ENCODE results near the gene PDZRN3. TPM values are rescaled to one million over a fixed set of nuclear protein-coding genes. Genes with fewer than 3 reads are reported as not detected.

PDZRN3 gene
- total RNA-seq, 2 donors from 2014 or later, result 6.1 to 10.4 TPM

- H3K9me3 ChIP-seq (ENCODE audit: control insufficient read depth, low read length), result no peaks in the 10 kb centered on the region
- H3K9me3 Mint-ChIP-seq, result no peaks in the 10 kb centered on the region
- H3K4me1 ChIP-seq (ENCODE audit: control insufficient read depth, insufficient read depth, low read length), result no peaks in the 10 kb centered on the region
- H3K4me3 Mint-ChIP-seq, result no peak overlapping the region
- H3K4me1 Mint-ChIP-seq, result peaks cover 10% of the 10 kb centered on the region
- DNase-seq, result no peak
- H3K36me3 Mint-ChIP-seq (ENCODE audit: low read depth), result no peaks in the 10 kb centered on the region
- H3K36me3 ChIP-seq (ENCODE audit: control insufficient read depth, insufficient read depth, low read length), result peaks cover 5% of the 10 kb centered on the region
- H3K4me3 ChIP-seq (ENCODE audit: low read length), result no peak overlapping the region
- no peak overlapping the region for H3K9ac ChIP-seq (ENCODE audit: extremely low read depth, low read length, poor library complexity, severe bottlenecking)
- H3K27ac Mint-ChIP-seq, result no peak overlapping the region
- 93 to 94% methylated on average over 3 to 4 of the region's 4 CpGs for WGBS, 2 experiments (ENCODE audit: insufficient coverage in 1 of 2, insufficient read length in 1 of 2)
- H3K27me3 ChIP-seq (ENCODE audit: control insufficient read depth, insufficient read depth, low read length, poor library complexity, severe bottlenecking), result no peaks in the 10 kb centered on the region
- no peak for TF ChIP-seq CTCF (conservative IDR thresholded peaks at IDR 0.05)
- no peak overlapping the region for H3K27ac ChIP-seq (ENCODE audit: low read depth, low read length)
- peaks cover 12% of the 10 kb centered on the region for H3K27me3 Mint-ChIP-seq (ENCODE audit: insufficient read depth)
Measured at GRCh38 chr3:73530022-73530396, 94.7 kb downstream of the PDZRN3 start.

GRCh38 chr3:73529308-73530021 is 95.3 kb downstream of the PDZRN3 start:
- no peak for TF ChIP-seq CTCF (conservative IDR thresholded peaks at IDR 0.05)
- Mint-ChIP-seq H3K4me3 (no peak overlapping the region), H3K36me3 (ENCODE audit: low read depth) (no peaks in the 10 kb centered on the region), H3K9me3 (no peaks in the 10 kb centered on the region), H3K27me3 (ENCODE audit: insufficient read depth) (peaks cover 12% of the 10 kb centered on the region), H3K4me1 (peaks cover 10% of the 10 kb centered on the region), H3K27ac (no peak overlapping the region)
- no peak overlapping the region for H3K9ac ChIP-seq (ENCODE audit: extremely low read depth, low read length, poor library complexity, severe bottlenecking)
- peaks cover 5% of the 10 kb centered on the region for H3K36me3 ChIP-seq (ENCODE audit: control insufficient read depth, insufficient read depth, low read length)
- no peak overlapping the region for H3K4me3 ChIP-seq (ENCODE audit: low read length)
- no peaks in the 10 kb centered on the region for H3K27me3 ChIP-seq (ENCODE audit: control insufficient read depth, insufficient read depth, low read length, poor library complexity, severe bottlenecking)
- DNase-seq, result no peak
- H3K27ac ChIP-seq (ENCODE audit: low read depth, low read length), result no peak overlapping the region
- no peaks in the 10 kb centered on the region for H3K9me3 ChIP-seq (ENCODE audit: control insufficient read depth, low read length)
- 78 to 92% methylated on average over 2 to 3 of the region's 3 CpGs for WGBS, 2 experiments (ENCODE audit: insufficient coverage in 1 of 2, insufficient read length in 1 of 2)
- no peaks in the 10 kb centered on the region for H3K4me1 ChIP-seq (ENCODE audit: control insufficient read depth, insufficient read depth, low read length)

GRCh38 chr3:73525591-73525990 is 99.2 kb downstream of the PDZRN3 start:
- WGBS, 2 experiments (ENCODE audit: insufficient coverage in 1 of 2, insufficient read length in 1 of 2), result 82 to 91% methylated on average over 1 to 6 of the region's 6 CpGs
- H3K4me3 ChIP-seq (ENCODE audit: low read length), result no peak overlapping the region
- no peak overlapping the region for H3K27ac ChIP-seq (ENCODE audit: low read depth, low read length)
- Mint-ChIP-seq H3K9me3 (peaks cover 9% of the 10 kb centered on the region), H3K36me3 (ENCODE audit: low read depth) (no peaks in the 10 kb centered on the region), H3K4me1 (peaks cover 3% of the 10 kb centered on the region), H3K4me3 (no peak overlapping the region), H3K27me3 (ENCODE audit: insufficient read depth) (peaks cover 17% of the 10 kb centered on the region), H3K27ac (no peak overlapping the region)
- H3K4me1 ChIP-seq (ENCODE audit: control insufficient read depth, insufficient read depth, low read length), result no peaks in the 10 kb centered on the region
- H3K9me3 ChIP-seq (ENCODE audit: control insufficient read depth, low read length), result peaks cover 7% of the 10 kb centered on the region
- peaks cover 24% of the 10 kb centered on the region for H3K36me3 ChIP-seq (ENCODE audit: control insufficient read depth, insufficient read depth, low read length)
- no peaks in the 10 kb centered on the region for H3K27me3 ChIP-seq (ENCODE audit: control insufficient read depth, insufficient read depth, low read length, poor library complexity, severe bottlenecking)
- no peak overlapping the region for H3K9ac ChIP-seq (ENCODE audit: extremely low read depth, low read length, poor library complexity, severe bottlenecking)
- no peak for DNase-seq
- TF ChIP-seq CTCF (conservative IDR thresholded peaks at IDR 0.05), result no peak

Data from endodermal cell (in vitro differentiated cells).